Measurements from ENCODE around the gene GOLGA3.

The GOLGA3 gene

DNA sequence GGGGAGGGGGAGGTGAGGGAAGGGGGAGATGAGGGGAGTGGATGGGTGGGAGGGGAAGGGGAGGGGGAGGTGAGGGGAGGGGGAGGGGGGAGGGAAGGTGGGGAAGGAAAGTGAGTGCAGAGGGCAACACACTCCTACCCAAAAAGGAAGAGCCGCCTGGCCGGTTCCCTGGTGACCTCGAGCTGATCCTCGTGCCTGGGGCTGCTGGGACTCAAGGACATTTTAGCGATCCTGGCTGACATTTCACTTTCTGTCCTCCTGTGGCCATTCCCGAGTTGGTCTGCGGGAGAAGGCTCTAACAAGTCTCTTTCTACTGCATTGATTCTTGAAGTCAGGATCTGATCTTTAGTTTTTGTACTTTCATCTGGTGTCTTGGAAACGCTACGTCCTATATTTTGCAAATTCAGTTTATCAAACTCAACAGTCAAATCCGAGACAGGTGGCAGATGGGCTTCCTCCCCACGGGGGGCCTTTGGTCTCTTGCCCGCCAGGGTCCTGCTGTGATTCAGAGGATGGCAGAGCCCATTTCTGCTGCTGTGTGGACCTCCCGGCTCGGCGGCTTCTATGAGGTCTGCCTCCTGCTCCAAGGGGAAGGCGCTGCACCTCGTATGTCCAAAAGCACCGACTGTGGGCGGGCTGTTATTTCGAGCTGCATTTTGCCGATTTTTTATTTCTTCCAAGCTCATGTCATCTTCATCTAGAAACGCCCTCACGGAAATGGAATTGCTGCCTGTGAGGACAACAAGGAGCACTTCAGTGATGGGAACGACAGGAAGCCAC lies 98.9 kb downstream of the GOLGA3 start:
- no peak overlapping the region for H3K27ac ChIP-seq
- DNase-seq = no peak
- no peaks in the 10 kb centered on the region for H3K9me3 ChIP-seq
- no peak overlapping the region for H3K4me3 ChIP-seq
- no peaks in the 10 kb centered on the region for H3K27me3 ChIP-seq
- intact Hi-C loops (cut with DNase I; ENCODE audit: low total_unique reads) = no loop called here
- peaks cover 87 to 96% (median 90%) of the 10 kb centered on the region in 3 donors for H3K36me3 ChIP-seq
- H3K4me1 ChIP-seq = no peaks in the 10 kb centered on the region
- TF ChIP-seq, protein P1, sequence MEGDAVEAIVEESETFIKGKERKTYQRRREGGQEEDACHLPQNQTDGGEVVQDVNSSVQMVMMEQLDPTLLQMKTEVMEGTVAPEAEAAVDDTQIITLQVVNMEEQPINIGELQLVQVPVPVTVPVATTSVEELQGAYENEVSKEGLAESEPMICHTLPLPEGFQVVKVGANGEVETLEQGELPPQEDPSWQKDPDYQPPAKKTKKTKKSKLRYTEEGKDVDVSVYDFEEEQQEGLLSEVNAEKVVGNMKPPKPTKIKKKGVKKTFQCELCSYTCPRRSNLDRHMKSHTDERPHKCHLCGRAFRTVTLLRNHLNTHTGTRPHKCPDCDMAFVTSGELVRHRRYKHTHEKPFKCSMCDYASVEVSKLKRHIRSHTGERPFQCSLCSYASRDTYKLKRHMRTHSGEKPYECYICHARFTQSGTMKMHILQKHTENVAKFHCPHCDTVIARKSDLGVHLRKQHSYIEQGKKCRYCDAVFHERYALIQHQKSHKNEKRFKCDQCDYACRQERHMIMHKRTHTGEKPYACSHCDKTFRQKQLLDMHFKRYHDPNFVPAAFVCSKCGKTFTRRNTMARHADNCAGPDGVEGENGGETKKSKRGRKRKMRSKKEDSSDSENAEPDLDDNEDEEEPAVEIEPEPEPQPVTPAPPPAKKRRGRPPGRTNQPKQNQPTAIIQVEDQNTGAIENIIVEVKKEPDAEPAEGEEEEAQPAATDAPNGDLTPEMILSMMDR (IDR thresholded peaks at IDR 0.05) = no peak

DNA sequence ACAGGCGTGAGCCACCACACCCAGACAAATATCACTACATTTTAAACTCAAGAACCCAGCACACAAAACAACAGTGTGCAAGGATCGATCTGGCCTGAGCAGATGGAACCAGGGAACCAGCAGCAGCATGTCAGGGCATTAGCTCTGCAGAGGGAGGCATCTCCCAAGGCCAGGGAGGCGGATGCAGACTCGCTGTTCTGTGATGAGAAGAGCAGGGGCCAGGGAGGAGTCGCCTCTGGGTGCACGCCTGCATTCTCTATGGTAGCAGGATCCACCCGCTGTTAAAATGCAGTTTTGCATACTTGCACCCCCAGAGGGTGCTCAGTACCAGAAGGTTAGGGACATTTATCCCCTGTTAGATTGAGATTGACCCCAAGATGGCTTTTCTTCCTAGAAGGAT lies 100.2 kb downstream of the GOLGA3 start:
- intact Hi-C loops (cut with DNase I; ENCODE audit: low total_unique reads) = no loop called here
- no peaks in the 10 kb centered on the region for H3K9me3 ChIP-seq
- H3K4me1 ChIP-seq = no peaks in the 10 kb centered on the region
- H3K27me3 ChIP-seq = no peaks in the 10 kb centered on the region
- TF ChIP-seq, protein P1 (IDR thresholded peaks at IDR 0.05) = no peak
- H3K27ac ChIP-seq = no peak overlapping the region
- DNase-seq = no peak
- H3K4me3 ChIP-seq = no peak overlapping the region
- peaks cover 87 to 96% (median 87%) of the 10 kb centered on the region in 3 donors for H3K36me3 ChIP-seq

DNA sequence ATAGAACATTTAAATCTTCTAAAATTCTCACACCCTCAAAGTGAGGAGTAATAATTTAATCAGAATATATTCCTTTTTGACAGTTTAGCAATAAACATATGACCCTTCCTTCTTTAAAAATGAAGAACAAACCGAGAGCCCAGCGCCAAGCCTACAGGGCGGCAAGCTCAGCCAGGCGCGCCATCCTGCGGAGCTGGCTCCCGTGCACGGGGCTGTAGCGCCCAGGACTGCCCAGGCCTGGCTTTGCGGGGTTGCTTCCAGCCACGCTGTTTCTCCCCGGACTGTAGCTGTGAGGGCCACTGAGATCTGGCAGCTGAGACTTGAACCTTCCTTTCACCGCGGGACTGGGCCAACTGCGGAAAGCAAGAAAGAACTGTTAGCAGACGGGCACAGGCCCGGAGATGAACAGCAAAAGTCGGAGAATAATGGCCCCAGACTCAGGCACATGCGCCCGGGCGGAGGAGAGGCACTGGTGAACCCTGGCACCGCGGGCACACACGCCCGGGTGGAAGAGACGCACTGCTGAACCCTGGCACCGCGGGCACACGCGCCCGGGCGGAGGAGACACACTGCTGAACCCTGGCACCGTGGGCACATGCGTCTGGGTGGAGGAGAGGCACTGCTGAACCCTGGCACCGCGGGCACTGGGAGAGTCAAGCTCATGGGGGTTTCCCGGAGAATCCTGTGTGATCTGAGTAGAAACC lies 101.4 kb downstream of the GOLGA3 start:
- Histone ChIP-seq H3K27me3 (no peaks in the 10 kb centered on the region), H3K4me1 (no peaks in the 10 kb centered on the region), H3K27ac (no peak overlapping the region), H3K9me3 (no peaks in the 10 kb centered on the region), H3K4me3 (no peak overlapping the region), H3K36me3 (peaks cover 80 to 96% (median 87%) of the 10 kb centered on the region in 3 donors)
- DNase-seq = no peak
- TF ChIP-seq, protein P1 (IDR thresholded peaks at IDR 0.05) = no peak
- intact Hi-C loops (cut with DNase I; ENCODE audit: low total_unique reads) = no loop called here

DNA sequence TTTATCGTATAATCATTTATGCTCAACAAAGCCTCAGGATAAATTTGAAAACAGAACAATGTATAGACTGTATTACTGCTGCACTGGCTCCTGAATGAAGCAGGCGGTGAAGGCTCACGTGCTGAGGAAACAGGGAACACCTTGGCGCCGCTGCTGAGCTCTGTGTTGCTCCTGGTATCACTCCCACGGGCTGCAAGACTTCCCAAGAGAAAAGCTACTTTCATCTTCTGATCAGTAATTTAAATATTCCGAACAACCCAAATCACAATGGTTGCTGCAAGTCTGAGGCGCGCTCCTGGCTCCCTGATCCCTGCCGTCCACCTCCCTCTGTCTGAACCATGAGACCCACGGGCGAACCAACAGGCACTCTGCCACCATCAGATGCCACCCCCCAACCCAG lies 102.3 kb downstream of the GOLGA3 start:
- Histone ChIP-seq H3K36me3 (peaks cover 77 to 95% (median 85%) of the 10 kb centered on the region in 3 donors), H3K4me3 (no peak overlapping the region), H3K4me1 (no peaks in the 10 kb centered on the region), H3K27ac (no peak overlapping the region), H3K27me3 (no peaks in the 10 kb centered on the region), H3K9me3 (no peaks in the 10 kb centered on the region)
- no peak for DNase-seq
- intact Hi-C loops (cut with DNase I; ENCODE audit: low total_unique reads) = no loop called here
- TF ChIP-seq, protein P1 (IDR thresholded peaks at IDR 0.05) = no peak

DNA sequence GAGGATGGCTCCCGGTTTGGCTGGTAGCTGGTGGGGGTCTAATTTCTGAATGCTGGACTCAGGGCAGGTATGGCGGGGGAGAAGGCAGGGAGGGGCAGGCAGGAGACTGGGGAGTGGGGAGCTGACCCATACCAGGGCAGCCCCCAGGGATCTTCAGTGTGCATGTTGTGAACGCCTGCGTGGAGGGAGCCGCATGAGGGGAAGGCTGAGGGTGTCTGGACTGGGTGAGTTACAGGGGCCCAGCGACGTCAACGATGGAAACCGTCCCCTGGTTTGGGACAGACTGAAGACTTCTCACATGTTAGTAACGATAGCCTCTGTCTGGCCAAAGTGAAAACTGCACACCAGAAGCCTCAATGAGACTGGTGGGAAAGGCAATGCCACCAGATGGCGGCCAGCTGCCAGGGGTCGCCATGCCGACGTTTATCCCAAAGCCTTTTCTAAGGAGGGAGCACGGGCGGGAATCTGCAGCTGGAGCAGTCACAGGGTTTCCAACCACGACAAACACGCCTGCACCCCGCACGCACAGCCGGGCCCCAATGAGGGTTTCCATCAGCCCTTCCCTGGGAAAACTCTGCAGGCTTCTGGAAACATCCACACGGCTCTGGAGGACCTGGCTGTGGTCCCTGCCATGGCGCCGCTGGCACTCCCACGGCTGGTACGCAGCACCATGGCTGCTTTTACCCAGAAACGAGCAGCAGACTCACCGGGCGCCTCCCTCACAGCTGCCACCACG lies 104.0 kb downstream of the GOLGA3 start:
- Histone ChIP-seq H3K9me3 (no peaks in the 10 kb centered on the region), H3K27ac (no peak overlapping the region), H3K27me3 (no peaks in the 10 kb centered on the region), H3K4me1 (no peaks in the 10 kb centered on the region), H3K4me3 (no peak overlapping the region), H3K36me3 (peaks cover 79 to 95% (median 89%) of the 10 kb centered on the region in 3 donors)
- no peak for DNase-seq
- intact Hi-C loops (cut with DNase I; ENCODE audit: low total_unique reads) = no loop called here
- TF ChIP-seq, protein P1 (IDR thresholded peaks at IDR 0.05) = no peak

All from tibial artery (tissue), 4 donors.